ENCODE measurements around the gene KRTAP4-8.
"Not testable (repeated sequence)": the region's sequence is repeated elsewhere in the genome, so short reads cannot be mapped to it uniquely, and the experiment has no call there.

Gene KRTAP4-8

DNA sequence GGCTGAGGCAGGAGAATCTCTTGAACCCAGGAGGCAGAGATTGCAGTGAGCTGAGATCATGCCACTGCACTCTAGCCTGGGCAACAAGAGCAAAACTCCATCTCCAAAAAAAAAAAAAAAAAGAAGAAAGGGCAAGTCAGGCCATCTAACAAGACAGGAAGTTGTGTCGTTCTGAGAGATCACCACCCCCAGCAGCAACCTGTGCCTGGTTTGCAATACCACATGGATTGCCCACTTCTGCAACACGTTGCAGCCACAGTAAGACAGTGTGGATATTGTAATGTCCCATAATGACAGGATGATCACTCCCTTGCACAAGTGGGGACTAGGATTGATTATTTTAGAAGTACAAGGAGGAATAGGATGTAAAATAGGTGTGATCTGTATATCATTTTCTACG lies 28.9 kb downstream of the KRTAP4-8 start:
- H3K27me3 ChIP-seq (ENCODE audit: control insufficient read depth, low read length): no peaks in the 10 kb centered on the region
- TF ChIP-seq, protein P1, sequence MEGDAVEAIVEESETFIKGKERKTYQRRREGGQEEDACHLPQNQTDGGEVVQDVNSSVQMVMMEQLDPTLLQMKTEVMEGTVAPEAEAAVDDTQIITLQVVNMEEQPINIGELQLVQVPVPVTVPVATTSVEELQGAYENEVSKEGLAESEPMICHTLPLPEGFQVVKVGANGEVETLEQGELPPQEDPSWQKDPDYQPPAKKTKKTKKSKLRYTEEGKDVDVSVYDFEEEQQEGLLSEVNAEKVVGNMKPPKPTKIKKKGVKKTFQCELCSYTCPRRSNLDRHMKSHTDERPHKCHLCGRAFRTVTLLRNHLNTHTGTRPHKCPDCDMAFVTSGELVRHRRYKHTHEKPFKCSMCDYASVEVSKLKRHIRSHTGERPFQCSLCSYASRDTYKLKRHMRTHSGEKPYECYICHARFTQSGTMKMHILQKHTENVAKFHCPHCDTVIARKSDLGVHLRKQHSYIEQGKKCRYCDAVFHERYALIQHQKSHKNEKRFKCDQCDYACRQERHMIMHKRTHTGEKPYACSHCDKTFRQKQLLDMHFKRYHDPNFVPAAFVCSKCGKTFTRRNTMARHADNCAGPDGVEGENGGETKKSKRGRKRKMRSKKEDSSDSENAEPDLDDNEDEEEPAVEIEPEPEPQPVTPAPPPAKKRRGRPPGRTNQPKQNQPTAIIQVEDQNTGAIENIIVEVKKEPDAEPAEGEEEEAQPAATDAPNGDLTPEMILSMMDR (IDR thresholded peaks at IDR 0.05; ENCODE audit: low read depth, low read length, poor library complexity, severe bottlenecking): no peak
- TF ChIP-seq EZH2phosphoT487 (IDR thresholded peaks at IDR 0.05; ENCODE audit: borderline replicate concordance, low read length): no peak
- H3K36me3 ChIP-seq (ENCODE audit: control insufficient read depth, low read length): no peaks in the 10 kb centered on the region
- no peaks in the 10 kb centered on the region for H4K20me1 ChIP-seq (ENCODE audit: control insufficient read depth, insufficient read depth, low read depth, low read length)
- no peaks in the 10 kb centered on the region for H3F3A ChIP-seq (ENCODE audit: control insufficient read depth, insufficient read depth)
- no peaks in the 10 kb centered on the region for H3K9me2 ChIP-seq (replicated peaks; ENCODE audit: control insufficient read depth, low read length)
- H3K9me3 ChIP-seq (ENCODE audit: control insufficient read depth, insufficient read depth, low read length): no peaks in the 10 kb centered on the region
- H3K27ac ChIP-seq (ENCODE audit: low read depth, low read length): no peak overlapping the region
- H3K4me2 ChIP-seq (ENCODE audit: low read length): no peak overlapping the region
- H3K4me1 ChIP-seq (ENCODE audit: control insufficient read depth, low read length): no peaks in the 10 kb centered on the region
- H3K4me3 ChIP-seq (ENCODE audit: low read length): no peak overlapping the region
- no peaks in the 10 kb centered on the region for H3K79me2 ChIP-seq (ENCODE audit: control insufficient read depth, low read length)

DNA sequence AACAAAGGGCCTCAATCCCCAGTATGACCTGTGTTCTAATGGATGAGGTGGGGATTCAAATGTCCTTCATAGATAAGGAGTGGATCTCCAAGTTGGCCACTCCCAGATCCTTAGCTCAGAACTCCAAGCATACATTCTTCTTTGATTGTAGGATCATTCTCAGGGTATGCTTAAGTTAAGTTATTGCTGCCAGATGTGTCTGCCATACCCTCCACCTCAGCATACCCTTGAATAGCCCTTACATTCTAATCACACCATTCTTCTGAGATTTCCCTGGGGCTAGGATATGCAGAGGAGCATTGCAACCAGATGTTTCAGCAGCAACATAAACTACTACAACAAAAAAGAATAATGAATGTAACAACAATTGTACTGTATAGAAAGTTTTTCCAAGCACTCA lies 30.7 kb downstream of the KRTAP4-8 start:
- Histone ChIP-seq H3K4me3 (ENCODE audit: low read length) (no peak overlapping the region), H3K4me1 (ENCODE audit: control insufficient read depth, low read length) (no peaks in the 10 kb centered on the region), H3K36me3 (ENCODE audit: control insufficient read depth, low read length) (no peaks in the 10 kb centered on the region), H3K27me3 (ENCODE audit: control insufficient read depth, low read length) (no peaks in the 10 kb centered on the region), H3K27ac (ENCODE audit: low read depth, low read length) (no peak overlapping the region), H4K20me1 (ENCODE audit: control insufficient read depth, insufficient read depth, low read depth, low read length) (no peaks in the 10 kb centered on the region), H3K79me2 (ENCODE audit: control insufficient read depth, low read length) (no peaks in the 10 kb centered on the region), H3F3A (ENCODE audit: control insufficient read depth, insufficient read depth) (no peaks in the 10 kb centered on the region), H3K4me2 (ENCODE audit: low read length) (no peak overlapping the region), H3K9me2 (replicated peaks; ENCODE audit: control insufficient read depth, low read length) (no peaks in the 10 kb centered on the region), H3K9me3 (ENCODE audit: control insufficient read depth, insufficient read depth, low read length) (no peaks in the 10 kb centered on the region)
- TF ChIP-seq, protein P1 (IDR thresholded peaks at IDR 0.05; ENCODE audit: low read depth, low read length, poor library complexity, severe bottlenecking): no peak
- TF ChIP-seq EZH2phosphoT487 (IDR thresholded peaks at IDR 0.05; ENCODE audit: borderline replicate concordance, low read length): no peak

DNA sequence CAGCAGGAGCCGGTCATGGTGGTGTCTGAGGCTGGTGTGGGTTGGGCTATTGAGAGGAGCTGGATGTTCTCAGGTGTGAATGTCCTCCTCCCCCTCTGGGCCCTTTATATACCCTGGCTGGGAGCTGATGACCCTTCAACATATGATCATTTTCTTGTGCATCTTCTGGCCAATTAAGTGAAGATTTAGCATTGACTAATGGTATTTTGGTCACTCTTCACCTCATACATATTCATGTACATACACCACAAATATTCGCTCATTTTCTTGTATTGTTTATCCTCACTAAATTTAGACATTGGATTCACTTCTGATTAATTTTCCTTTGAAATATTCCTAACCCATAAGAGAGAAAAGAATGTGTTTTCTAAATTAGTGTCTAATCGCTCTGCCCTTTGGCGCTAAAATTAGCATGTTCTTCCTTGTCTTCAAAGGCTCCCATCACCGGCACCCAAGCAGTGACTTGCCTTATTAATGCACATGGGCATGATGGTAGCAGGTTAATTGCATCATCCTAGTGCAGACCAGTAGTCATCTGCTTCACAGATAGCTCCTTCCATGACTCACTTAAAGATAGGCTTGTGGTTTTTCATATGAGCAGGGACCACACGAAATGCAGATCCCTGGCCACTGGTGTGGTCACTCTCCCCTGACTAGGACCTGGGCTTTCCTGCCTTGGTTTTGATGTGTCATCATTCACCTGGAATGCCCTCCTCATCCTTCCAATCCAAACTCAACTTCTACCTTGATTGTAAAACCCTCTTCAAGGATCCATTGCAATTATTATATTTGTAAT lies 31.9 kb downstream of the KRTAP4-8 start, which contains the start of gene KRTAP2-4:
TSS of gene KRTAP2-4 (minus strand) at position 51 of the 796 bp plus-strand sequence. CDS start at position 17, 34 bp downstream.
- H3K4me2 ChIP-seq (ENCODE audit: low read length): no peak within 1 kb of the TSS
- H3K27ac ChIP-seq (ENCODE audit: low read depth, low read length): no peak within 1 kb of the TSS
- H3K36me3 ChIP-seq (ENCODE audit: control insufficient read depth, low read length): no peaks in the 10 kb centered on the region
- no peaks in the 10 kb centered on the region for H3K9me3 ChIP-seq (ENCODE audit: control insufficient read depth, insufficient read depth, low read length)
- no peaks in the 10 kb centered on the region for H3F3A ChIP-seq (ENCODE audit: control insufficient read depth, insufficient read depth)
- TF ChIP-seq EZH2phosphoT487 (IDR thresholded peaks at IDR 0.05; ENCODE audit: borderline replicate concordance, low read length): no peak
- TF ChIP-seq, protein P1 (IDR thresholded peaks at IDR 0.05; ENCODE audit: low read depth, low read length, poor library complexity, severe bottlenecking): no peak
- no peaks in the 10 kb centered on the region for H4K20me1 ChIP-seq (ENCODE audit: control insufficient read depth, insufficient read depth, low read depth, low read length)
- H3K4me3 ChIP-seq (ENCODE audit: low read length): no peak within 1 kb of the TSS
- H3K4me1 ChIP-seq (ENCODE audit: control insufficient read depth, low read length): no peaks in the 10 kb centered on the region
- H3K9me2 ChIP-seq (replicated peaks; ENCODE audit: control insufficient read depth, low read length): no peaks in the 10 kb centered on the region
- H3K27me3 ChIP-seq (ENCODE audit: control insufficient read depth, low read length): no peaks in the 10 kb centered on the region
- H3K79me2 ChIP-seq (ENCODE audit: control insufficient read depth, low read length): no peaks in the 10 kb centered on the region

DNA sequence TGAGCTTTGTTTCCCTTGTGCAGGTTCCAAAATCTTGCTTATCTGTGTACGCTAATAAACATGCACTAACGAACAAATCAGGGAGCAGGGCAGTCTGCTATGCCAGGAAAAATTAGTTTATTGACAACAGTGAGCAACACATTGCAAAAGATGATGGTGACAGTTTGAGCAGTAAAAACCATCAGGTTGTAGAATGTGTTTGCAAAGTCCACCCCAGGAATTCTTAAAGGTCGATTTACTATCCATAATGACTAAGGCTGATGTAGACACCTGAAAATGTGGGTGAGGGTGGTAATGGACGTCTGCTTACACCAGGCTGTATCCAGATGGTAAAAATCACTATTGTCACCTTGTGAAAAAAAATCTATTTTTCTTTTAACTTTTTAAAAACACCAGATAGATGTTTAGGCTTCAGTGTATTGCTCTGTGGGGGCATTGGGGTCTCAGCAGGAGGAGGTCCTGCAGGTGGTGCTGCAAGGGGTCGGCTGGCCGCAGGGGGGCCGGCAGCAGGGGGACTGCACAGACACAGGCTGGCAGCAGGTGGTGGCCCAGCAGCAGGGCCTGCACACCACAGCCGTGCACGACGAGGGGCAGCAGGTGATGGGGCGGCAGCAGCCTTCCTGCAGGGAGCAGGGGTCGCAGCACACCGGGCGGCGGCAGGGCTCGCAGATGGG lies 32.8 kb downstream of the KRTAP4-8 start:
- not testable (repeated sequence) for H3F3A ChIP-seq (ENCODE audit: control insufficient read depth, insufficient read depth); H4K20me1 ChIP-seq (ENCODE audit: control insufficient read depth, insufficient read depth, low read depth, low read length); H3K79me2 ChIP-seq (ENCODE audit: control insufficient read depth, low read length); H3K9me3 ChIP-seq (ENCODE audit: control insufficient read depth, insufficient read depth, low read length); H3K4me3 ChIP-seq (ENCODE audit: low read length); H3K4me2 ChIP-seq (ENCODE audit: low read length); H3K9me2 ChIP-seq (replicated peaks; ENCODE audit: control insufficient read depth, low read length); H3K27ac ChIP-seq (ENCODE audit: low read depth, low read length); H3K4me1 ChIP-seq (ENCODE audit: control insufficient read depth, low read length); H3K27me3 ChIP-seq (ENCODE audit: control insufficient read depth, low read length); H3K36me3 ChIP-seq (ENCODE audit: control insufficient read depth, low read length)
